Endothelial cell of umbilical vein (primary cell): ENCODE data around the gene VPS9D1. TPM values are rescaled to one million over a fixed set of nuclear protein-coding genes. Genes with fewer than 3 reads are reported as not detected.

Source experiments
- BruUV-seq: library from RNA; stranded (reverse); fragments of 400-500 nt; replicated peaks from 2 replicates; lab custom pipeline; 2021; lab: Mats Ljungman, UMichigan
- CTCF ChIA-PET: fragments of 300-600, 350-600 bp; sonication (Branson Sonifier 250); formaldehyde crosslinking; loops from one replicate; lab custom pipeline; 2021; ENCODE audit warnings: antibody characterized with exemption, inconsistent platforms; lab: Charles Lee
- POLR2A ChIA-PET: fragments of 300-600, 350-600 bp; sonication (Branson Sonifier 250); formaldehyde crosslinking; loops from one replicate; lab custom pipeline; 2021; ENCODE audit warnings: antibody characterized with exemption, inconsistent platforms; lab: Charles Lee
- DNase-seq: peaks from one replicate; pipeline ENCODE4 v3.0.0-alpha.2; 2011; ENCODE audit warnings: low read depth, low spot score
- FAIRE-seq: peaks from 2 replicates; lab custom pipeline; 2011; peaks lifted over from hg19 to GRCh38; lab: Jason Lieb, UNC
- H2AFZ ChIP-seq: 2 replicates; pipeline ENCODE4 v1.6.0; 2012; ENCODE audit warnings: low read depth, low read length, control low read depth, inconsistent platforms
- H3K27ac ChIP-seq: 2 replicates; pipeline ENCODE4 v1.5.1; 2011; ENCODE audit warnings: low read depth, mild to moderate bottlenecking, control low read depth, low read length, moderate library complexity; ENCODE audit not compliant: insufficient read depth
- H3K27me3 ChIP-seq, 2 experiments: 2 replicates each; pipeline versions ENCODE4 v1.6.0 to v1.6.1; 2011; ENCODE audit warnings: low read length in 2 of 2, mixed read lengths in 1 of 2; ENCODE audit not compliant: control insufficient read depth in 2 of 2, insufficient read depth in 2 of 2
- H3K36me3 ChIP-seq, 2 experiments: 2 replicates in 1 of 2; 3 replicates in 1 of 2; pipeline ENCODE4 v1.5.1; 2011; ENCODE audit warnings: low read length in 2 of 2, mild to moderate bottlenecking in 1 of 2, moderate library complexity in 1 of 2; ENCODE audit not compliant: control insufficient read depth in 2 of 2, insufficient read depth in 2 of 2; ENCODE audit errors: extremely low read depth in 1 of 2
- H3K4me1 ChIP-seq: 3 replicates; pipeline ENCODE4 v1.5.1; 2011; ENCODE audit warnings: mild to moderate bottlenecking, low read length; ENCODE audit not compliant: control insufficient read depth, insufficient read depth; ENCODE audit errors: extremely low read depth
- H3K4me2 ChIP-seq: 2 replicates; pipeline ENCODE4 v1.6.1; 2011; ENCODE audit warnings: low read length, control low read depth, mixed read lengths; ENCODE audit not compliant: insufficient read depth
- H3K4me3 ChIP-seq, 3 experiments: fragments of 200-600 bp in 1 of 3; sonication (generic), shearing (Covaris generic) in 1 of 3; replicated peaks in 1 of 3; 2 replicates each; pipeline ENCODE4 v1.5.1; 2011 to 2016; ENCODE audit warnings: control low read depth in 3 of 3, low read length in 3 of 3, mild to moderate bottlenecking in 2 of 3, inconsistent platforms in 1 of 3, low read depth in 1 of 3, moderate library complexity in 1 of 3; ENCODE audit not compliant: insufficient read depth in 1 of 3
- H3K79me2 ChIP-seq: 2 replicates; pipeline ENCODE4 v1.6.0; 2012; ENCODE audit warnings: low read length, inconsistent platforms; ENCODE audit not compliant: control insufficient read depth, insufficient read depth
- H3K9ac ChIP-seq: replicated peaks from 2 replicates; pipeline ENCODE3; 2011; ENCODE audit warnings: low read length, control low read depth; ENCODE audit not compliant: insufficient read depth; ENCODE audit errors: extremely low read depth
- H3K9me1 ChIP-seq: replicated peaks from 3 replicates; pipeline ENCODE4 v1.6.0; 2011; ENCODE audit warnings: mild to moderate bottlenecking, low read length; ENCODE audit not compliant: control insufficient read depth, insufficient read depth; ENCODE audit errors: extremely low read depth
- H3K9me3 ChIP-seq: replicated peaks from 2 replicates; pipeline ENCODE4 v1.5.1; 2012; ENCODE audit warnings: low read length, inconsistent platforms; ENCODE audit not compliant: control insufficient read depth, insufficient read depth
- H4K20me1 ChIP-seq: replicated peaks from 2 replicates; pipeline ENCODE3; 2011; ENCODE audit warnings: mild to moderate bottlenecking, low read length; ENCODE audit not compliant: control insufficient read depth, insufficient read depth; ENCODE audit errors: extremely low read depth
- EZH2 ChIP-seq: IDR thresholded peaks from 2 replicates; pipeline ENCODE4 v1.6.1; 2012; ENCODE audit warnings: borderline replicate concordance, low read depth, mild to moderate bottlenecking, moderate library complexity, low read length, inconsistent platforms; ENCODE audit not compliant: severe bottlenecking
- FOS ChIP-seq: IDR thresholded peaks from 2 replicates; pipeline ENCODE4 v1.6.1; 2011; ENCODE audit warnings: mild to moderate bottlenecking, low read length, moderate library complexity, borderline replicate concordance; ENCODE audit not compliant: insufficient read depth
- GATA2 ChIP-seq: IDR thresholded peaks from 2 replicates; pipeline ENCODE4 v1.7.0; 2011; ENCODE audit warnings: low read depth, mild to moderate bottlenecking, moderate library complexity, mixed read lengths, low read length; ENCODE audit not compliant: insufficient read length, insufficient read depth
- JUN ChIP-seq: IDR thresholded peaks from 2 replicates; pipeline ENCODE4 v1.6.1; 2011; ENCODE audit warnings: borderline replicate concordance, low read depth; ENCODE audit not compliant: insufficient read length, insufficient read depth
- MYC ChIP-seq: IDR thresholded peaks from one replicate; pipeline ENCODE4 v1.6.1; 2011; ENCODE audit warnings: mild to moderate bottlenecking, low read depth, low read length
- POLR2A ChIP-seq: IDR thresholded peaks from 2 replicates; pipeline ENCODE4 v1.6.1; 2012; ENCODE audit warnings: low read depth, mild to moderate bottlenecking, control low read depth, low read length
- POLR2AphosphoS5 ChIP-seq: IDR thresholded peaks from 2 replicates; pipeline ENCODE4 v1.6.1; 2012; ENCODE audit warnings: low read depth, mild to moderate bottlenecking, control low read depth, low read length, moderate library complexity; ENCODE audit not compliant: insufficient read depth
- dilution Hi-C: fragments of 300-500 bp; cut with MboI; formaldehyde crosslinking; loops from one replicate; pipeline ENCODE4 v1.15.0; 2019; ENCODE audit warnings: low sequenced_read_pairs; ENCODE audit not compliant: extremely low pct_ligation_motif_present
- intact Hi-C: fragments of 100-400 bp; cut with micrococcal nuclease; formaldehyde crosslinking; loops from one replicate; pipeline ENCODE4 v1.10.0; 2022
- polyA plus RNA-seq, 4 experiments: library from polyadenylated mRNA; depleted of rRNA in 3 of 4; stranded (reverse) in 3 of 4; unstranded in 1 of 4; fragments of >200 nt; gene quantifications; 2 replicates each; pipeline versions ENCODE4 v1.2.1 to v1.2.3, GENCODE V29; 2011 to 2012; ENCODE audit warnings: missing spikeins in 1 of 4
- total RNA-seq: library from RNA; stranded (reverse); gene quantifications from 2 replicates; pipeline ENCODE4 v1.2.3, GENCODE V29; 2021
- TF ChIP-seq, protein P1 (sequence below), 2 donors: IDR thresholded peaks; 1 replicate in 1 of 2; 2 replicates in 1 of 2; pipeline ENCODE4 v1.5.1; 2011; ENCODE audit warnings: low read length in 2 of 2, mild to moderate bottlenecking in 2 of 2, moderate library complexity in 2 of 2, control low read depth in 1 of 2, inconsistent platforms in 1 of 2, low read depth in 1 of 2; ENCODE audit not compliant: insufficient read depth in 1 of 2; ENCODE audit errors: extremely low read depth in 1 of 2
- TF ChIP-seq, protein P2 (sequence below): IDR thresholded peaks from 2 replicates; pipeline ENCODE4 v1.6.1; 2011; ENCODE audit not compliant: insufficient read depth, insufficient read length

VPS9D1 gene
- total and polyA plus RNA-seq, 2 donors (not counting 3 experiments of a cell fraction or from before 2014, with no cell fraction given), result 15.5 to 17.3 TPM

GRCh38 chr16:89748076-89748475 lies 27.4 kb upstream of the VPS9D1 start:
- no TSS peak for BruUV-seq
- Histone ChIP-seq H3K9ac (no peak overlapping the region), H4K20me1 (no peaks in the 10 kb centered on the region), H3K27ac (no peak overlapping the region), H3K27me3 (no peaks in the 10 kb centered on the region), H3K4me2 (no peak overlapping the region), H2AFZ (no peak overlapping the region), H3K4me1 (no peaks in the 10 kb centered on the region), H3K79me2 (no peaks in the 10 kb centered on the region), H3K36me3 (peaks cover 0 to 3% of the 10 kb centered on the region in 2 experiments), H3K4me3 (no peak overlapping the region), H3K9me1 (no peaks in the 10 kb centered on the region), H3K9me3 (no peaks in the 10 kb centered on the region)
- TF ChIP-seq MYC (no peak), POLR2AphosphoS5 (no peak), EZH2 (no peak), JUN (no peak), POLR2A (no peak), GATA2 (no peak), FOS (no peak)
- TF ChIP-seq, protein P1, sequence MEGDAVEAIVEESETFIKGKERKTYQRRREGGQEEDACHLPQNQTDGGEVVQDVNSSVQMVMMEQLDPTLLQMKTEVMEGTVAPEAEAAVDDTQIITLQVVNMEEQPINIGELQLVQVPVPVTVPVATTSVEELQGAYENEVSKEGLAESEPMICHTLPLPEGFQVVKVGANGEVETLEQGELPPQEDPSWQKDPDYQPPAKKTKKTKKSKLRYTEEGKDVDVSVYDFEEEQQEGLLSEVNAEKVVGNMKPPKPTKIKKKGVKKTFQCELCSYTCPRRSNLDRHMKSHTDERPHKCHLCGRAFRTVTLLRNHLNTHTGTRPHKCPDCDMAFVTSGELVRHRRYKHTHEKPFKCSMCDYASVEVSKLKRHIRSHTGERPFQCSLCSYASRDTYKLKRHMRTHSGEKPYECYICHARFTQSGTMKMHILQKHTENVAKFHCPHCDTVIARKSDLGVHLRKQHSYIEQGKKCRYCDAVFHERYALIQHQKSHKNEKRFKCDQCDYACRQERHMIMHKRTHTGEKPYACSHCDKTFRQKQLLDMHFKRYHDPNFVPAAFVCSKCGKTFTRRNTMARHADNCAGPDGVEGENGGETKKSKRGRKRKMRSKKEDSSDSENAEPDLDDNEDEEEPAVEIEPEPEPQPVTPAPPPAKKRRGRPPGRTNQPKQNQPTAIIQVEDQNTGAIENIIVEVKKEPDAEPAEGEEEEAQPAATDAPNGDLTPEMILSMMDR (IDR thresholded peaks at IDR 0.05; ENCODE audit: extremely low read depth in 1 of 2, insufficient read depth in 1 of 2, low read depth in 1 of 2, low read length in 2 of 2), result no peak
- TF ChIP-seq, protein P2, sequence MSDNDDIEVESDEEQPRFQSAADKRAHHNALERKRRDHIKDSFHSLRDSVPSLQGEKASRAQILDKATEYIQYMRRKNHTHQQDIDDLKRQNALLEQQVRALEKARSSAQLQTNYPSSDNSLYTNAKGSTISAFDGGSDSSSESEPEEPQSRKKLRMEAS, result no peak
- intact Hi-C loops, result no loop called here
- no peak for FAIRE-seq
- DNase-seq, result no peak
- CTCF ChIA-PET, result no interaction called here
- dilution Hi-C loops, result no loop called here
- POLR2A ChIA-PET, result no interaction called here
